ENCODE data around the gene EPHB1. TPM values are rescaled to one million over a fixed set of nuclear protein-coding genes. Genes with fewer than 3 reads are reported as not detected.

The EPHB1 gene
- total RNA-seq, 4 donors from 2014 or later = 0.16 to 1.5 (median 0.59) TPM

GRCh38 chr3:135055449-135055848 lies 260.4 kb downstream of the EPHB1 start:
- no peak for TF ChIP-seq CTCF (IDR thresholded peaks at IDR 0.05; ENCODE audit: low read depth)

GRCh38 chr3:135056084-135056730 lies 261.1 kb downstream of the EPHB1 start:
- no peak for TF ChIP-seq CTCF (IDR thresholded peaks at IDR 0.05; ENCODE audit: low read depth)

DNA sequence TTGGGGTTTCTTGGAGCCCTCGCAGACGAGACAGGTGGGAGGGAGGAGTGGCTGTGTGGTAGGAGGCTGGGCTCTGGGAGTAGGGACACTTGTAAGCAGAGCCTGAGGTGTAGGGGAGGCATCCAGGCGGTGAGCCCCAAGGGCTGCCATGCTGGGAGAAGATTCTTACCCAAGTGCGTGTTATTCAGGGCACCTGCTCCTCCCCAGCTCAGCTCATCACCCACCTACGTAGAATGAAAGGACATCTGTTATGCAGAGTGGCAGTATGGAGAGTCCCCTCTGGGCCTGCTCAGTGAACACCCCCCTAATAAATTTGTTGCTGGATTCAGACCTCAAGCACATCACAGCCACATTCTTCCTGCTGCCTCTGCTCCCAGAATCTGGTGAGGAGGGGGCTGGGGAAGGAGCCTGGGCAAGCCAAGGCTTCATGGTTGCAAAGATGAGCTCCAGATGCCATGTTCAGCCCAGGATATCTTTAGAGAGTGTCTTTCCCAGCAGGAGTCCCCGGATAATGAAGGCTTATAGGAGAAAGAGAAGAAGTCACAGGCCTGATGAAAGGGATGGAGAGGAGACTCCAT lies 261.8 kb downstream of the EPHB1 start:
- no peak for TF ChIP-seq CTCF (IDR thresholded peaks at IDR 0.05; ENCODE audit: low read depth)

- no peak for TF ChIP-seq CTCF (IDR thresholded peaks at IDR 0.05; ENCODE audit: low read depth)
Measured at GRCh38 chr3:135057996-135058395, 262.9 kb downstream of the EPHB1 start.

GRCh38 chr3:135059580-135059979 lies 264.5 kb downstream of the EPHB1 start:
- TF ChIP-seq CTCF (IDR thresholded peaks at IDR 0.05; ENCODE audit: low read depth) = no peak

DNA sequence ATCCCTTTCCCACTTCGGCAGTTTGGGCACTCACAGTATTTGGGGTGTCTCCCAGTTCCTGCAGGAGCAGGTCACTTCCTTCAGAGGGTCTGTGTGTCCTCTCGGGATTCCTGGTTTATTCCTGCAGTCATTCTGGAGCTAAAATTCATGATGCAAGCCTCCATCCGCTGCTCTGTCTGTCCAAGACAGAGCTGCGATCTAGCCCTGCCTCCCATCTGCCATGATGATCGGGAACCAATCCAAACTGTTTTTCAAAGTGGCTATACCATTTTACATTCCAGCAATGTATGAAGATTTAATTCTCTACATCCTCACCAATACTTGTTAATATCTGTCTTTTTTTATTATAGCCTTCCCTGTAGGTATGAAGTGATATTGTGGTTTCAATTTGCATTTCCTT lies 273.0 kb downstream of the EPHB1 start:
- no peak for TF ChIP-seq CTCF (IDR thresholded peaks at IDR 0.05; ENCODE audit: low read depth)

DNA sequence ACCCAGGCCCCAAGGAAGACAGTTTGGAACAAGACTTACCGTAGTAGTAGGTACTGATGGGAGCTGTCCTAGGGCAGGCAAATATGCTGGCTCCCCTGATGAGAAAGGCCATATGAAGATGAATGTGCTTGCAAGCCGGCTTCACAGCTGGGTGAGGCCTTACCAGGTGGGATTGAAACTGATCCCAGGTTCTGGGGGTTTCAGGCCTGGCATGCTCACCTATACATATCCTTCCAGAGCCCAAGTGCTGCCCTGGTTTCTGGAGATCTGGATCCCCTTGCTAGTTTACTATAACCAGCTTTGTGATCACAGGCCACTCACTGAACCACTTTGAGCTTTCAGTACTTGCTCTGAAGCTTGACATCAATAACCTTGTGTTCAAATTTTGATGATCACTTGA lies 274.3 kb downstream of the EPHB1 start:
- no peak for TF ChIP-seq CTCF (IDR thresholded peaks at IDR 0.05; ENCODE audit: low read depth)

All from subcutaneous adipose tissue (tissue), 4 donors.